ENCODE measurements around the gene PALLD.

GRCh38 chr4:168693750-168694490 lies 197.1 kb downstream of the PALLD start:
- TF ChIP-seq CTCF (IDR thresholded peaks at IDR 0.05; ENCODE audit: control extremely low read depth in 1 of 3, insufficient read depth in 1 of 3, low read depth in 1 of 3, low read length in 3 of 3): no peak
- no peak for TF ChIP-seq TBP (IDR thresholded peaks at IDR 0.05; ENCODE audit: low read depth, low read length)
- TF ChIP-seq SP2 (IDR thresholded peaks at IDR 0.05; ENCODE audit: low read length): no peak

Measured in H1 (cell line).